Kidney epithelial cell (primary cell): ENCODE data around the gene TFDP2. TPM values are rescaled to one million over a fixed set of nuclear protein-coding genes. Genes with fewer than 3 reads are reported as not detected.

Source experiments
- DNase-seq: peaks from one replicate; pipeline ENCODE4 v3.0.0-alpha.2; 2010; ENCODE audit warnings: low read depth
- H3K27me3 ChIP-seq: 2 replicates; pipeline ENCODE4 v1.6.0; 2011; ENCODE audit warnings: low read length; ENCODE audit not compliant: control insufficient read depth, insufficient read depth
- H3K36me3 ChIP-seq: 2 replicates; pipeline ENCODE4 v1.5.1; 2011; ENCODE audit warnings: low read length; ENCODE audit not compliant: control insufficient read depth, insufficient read depth
- H3K4me3 ChIP-seq: 2 replicates; pipeline ENCODE4 v1.5.1; 2011; ENCODE audit warnings: low read depth, mild to moderate bottlenecking, control low read depth, low read length
- total RNA-seq: library from RNA; depleted of rRNA; stranded (reverse); fragments of >200 nt; gene quantifications from 2 replicates; pipeline ENCODE4 v1.2.3, GENCODE V29; 2015
- TF ChIP-seq, protein P1 (sequence below): IDR thresholded peaks from 2 replicates; pipeline ENCODE4 v1.5.1; 2011; ENCODE audit warnings: mild to moderate bottlenecking, moderate library complexity, low read length, control low read depth, inconsistent platforms; ENCODE audit not compliant: insufficient read depth, poor library complexity, severe bottlenecking

TFDP2 gene
- total RNA-seq, 1 donor from 2014 or later: 48.0 TPM

DNA sequence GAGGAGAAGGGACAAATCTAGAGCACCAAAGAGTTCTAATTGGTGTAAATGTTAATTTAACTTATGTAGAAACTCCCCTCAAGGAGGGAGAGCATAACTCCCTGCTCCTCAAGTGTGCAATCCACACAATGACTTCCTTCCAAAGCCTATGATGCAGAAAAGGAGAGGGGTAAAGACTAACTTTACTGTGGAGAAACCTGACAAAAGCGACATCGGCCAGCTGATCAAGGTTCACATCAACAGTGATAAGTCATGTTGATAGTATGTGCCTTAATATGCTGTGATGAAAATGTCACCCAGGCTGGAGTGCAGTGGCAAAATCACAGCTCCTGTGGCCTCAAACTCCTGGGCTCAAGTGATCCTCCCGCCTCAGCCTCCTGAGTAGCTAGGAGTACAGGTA is 76.5 kb downstream of the TFDP2 start:
- Histone ChIP-seq H3K27me3 (no peaks in the 10 kb centered on the region), H3K36me3 (no peaks in the 10 kb centered on the region), H3K4me3 (no peak overlapping the region)
- TF ChIP-seq, protein P1, sequence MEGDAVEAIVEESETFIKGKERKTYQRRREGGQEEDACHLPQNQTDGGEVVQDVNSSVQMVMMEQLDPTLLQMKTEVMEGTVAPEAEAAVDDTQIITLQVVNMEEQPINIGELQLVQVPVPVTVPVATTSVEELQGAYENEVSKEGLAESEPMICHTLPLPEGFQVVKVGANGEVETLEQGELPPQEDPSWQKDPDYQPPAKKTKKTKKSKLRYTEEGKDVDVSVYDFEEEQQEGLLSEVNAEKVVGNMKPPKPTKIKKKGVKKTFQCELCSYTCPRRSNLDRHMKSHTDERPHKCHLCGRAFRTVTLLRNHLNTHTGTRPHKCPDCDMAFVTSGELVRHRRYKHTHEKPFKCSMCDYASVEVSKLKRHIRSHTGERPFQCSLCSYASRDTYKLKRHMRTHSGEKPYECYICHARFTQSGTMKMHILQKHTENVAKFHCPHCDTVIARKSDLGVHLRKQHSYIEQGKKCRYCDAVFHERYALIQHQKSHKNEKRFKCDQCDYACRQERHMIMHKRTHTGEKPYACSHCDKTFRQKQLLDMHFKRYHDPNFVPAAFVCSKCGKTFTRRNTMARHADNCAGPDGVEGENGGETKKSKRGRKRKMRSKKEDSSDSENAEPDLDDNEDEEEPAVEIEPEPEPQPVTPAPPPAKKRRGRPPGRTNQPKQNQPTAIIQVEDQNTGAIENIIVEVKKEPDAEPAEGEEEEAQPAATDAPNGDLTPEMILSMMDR: no peak
- no peak for DNase-seq

DNA sequence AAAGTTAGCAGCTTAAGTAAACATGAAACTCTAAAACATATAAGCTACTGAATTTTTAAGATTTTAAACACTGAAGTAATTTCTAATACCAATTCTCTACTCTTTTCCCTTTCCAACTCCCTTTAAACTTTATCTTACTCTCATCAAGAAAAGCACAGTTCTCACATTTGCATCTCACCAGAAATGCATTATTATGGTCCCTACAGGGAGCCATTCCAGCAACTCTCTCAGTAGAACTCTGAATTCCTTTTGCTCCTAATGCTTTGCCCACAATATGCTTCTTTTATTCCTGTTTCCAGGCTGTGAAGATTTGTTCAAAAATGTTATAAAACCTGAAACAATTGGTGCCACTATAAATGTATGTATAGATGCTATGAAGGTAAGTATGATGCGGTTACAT is 83.4 kb downstream of the TFDP2 start:
- Histone ChIP-seq H3K4me3 (no peak overlapping the region), H3K27me3 (no peaks in the 10 kb centered on the region), H3K36me3 (no peaks in the 10 kb centered on the region)
- TF ChIP-seq, protein P1: no peak
- DNase-seq: no peak

- no peak for DNase-seq
- Histone ChIP-seq H3K4me3 (no peak overlapping the region), H3K36me3 (no peaks in the 10 kb centered on the region), H3K27me3 (no peaks in the 10 kb centered on the region)
- TF ChIP-seq, protein P1: no peak
Observed at GRCh38 chr3:142065344-142065743, 84.0 kb downstream of the TFDP2 start.

DNA sequence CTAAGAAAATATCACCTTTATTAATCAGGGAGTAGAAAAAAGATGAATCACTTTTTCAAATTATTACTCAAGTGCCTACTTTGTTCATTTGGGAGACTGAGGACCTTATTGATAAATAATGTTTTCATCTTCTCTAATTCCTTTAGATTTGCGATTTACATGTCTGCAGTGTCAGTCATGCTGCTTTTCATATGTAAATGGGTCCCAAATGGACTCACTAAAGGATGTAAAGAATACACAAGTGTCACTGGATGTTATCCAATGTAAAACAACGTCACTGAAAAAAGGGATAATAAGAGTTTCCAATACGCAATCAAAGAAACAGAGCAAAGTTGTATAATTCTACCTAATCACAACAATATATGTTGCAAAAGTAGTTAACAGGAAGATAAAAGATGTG is 84.9 kb downstream of the TFDP2 start:
- H3K36me3 ChIP-seq: no peaks in the 10 kb centered on the region

DNA sequence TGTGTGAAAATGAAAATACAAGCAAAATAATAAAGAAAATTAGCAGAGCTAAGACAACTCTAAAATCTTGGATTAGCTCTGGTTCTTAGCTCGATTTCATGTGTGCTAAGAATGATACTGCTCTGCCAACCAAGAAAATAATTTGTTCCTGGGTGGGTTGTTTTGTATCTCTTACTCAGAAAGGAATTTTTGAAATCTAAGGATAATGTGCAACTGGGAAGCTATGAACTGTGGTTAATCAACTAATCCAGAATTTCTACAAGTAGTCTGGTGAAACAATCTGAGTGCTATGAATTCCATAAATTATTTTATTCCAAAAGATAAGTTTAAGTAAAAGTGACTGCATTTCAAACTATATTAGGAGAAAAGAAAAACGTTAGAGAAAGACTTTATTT is 92.0 kb downstream of the TFDP2 start:
- H3K36me3 ChIP-seq: no peaks in the 10 kb centered on the region
- H3K4me3 ChIP-seq: no peak overlapping the region
- H3K27me3 ChIP-seq: no peaks in the 10 kb centered on the region
- TF ChIP-seq, protein P1: no peak
- no peak for DNase-seq

More for the DNA sequence above, 84.9 kb downstream of the TFDP2 start:
- TF ChIP-seq, protein P1: no peak
- no peak for DNase-seq
- no peak overlapping the region for H3K4me3 ChIP-seq
- no peaks in the 10 kb centered on the region for H3K27me3 ChIP-seq

DNA sequence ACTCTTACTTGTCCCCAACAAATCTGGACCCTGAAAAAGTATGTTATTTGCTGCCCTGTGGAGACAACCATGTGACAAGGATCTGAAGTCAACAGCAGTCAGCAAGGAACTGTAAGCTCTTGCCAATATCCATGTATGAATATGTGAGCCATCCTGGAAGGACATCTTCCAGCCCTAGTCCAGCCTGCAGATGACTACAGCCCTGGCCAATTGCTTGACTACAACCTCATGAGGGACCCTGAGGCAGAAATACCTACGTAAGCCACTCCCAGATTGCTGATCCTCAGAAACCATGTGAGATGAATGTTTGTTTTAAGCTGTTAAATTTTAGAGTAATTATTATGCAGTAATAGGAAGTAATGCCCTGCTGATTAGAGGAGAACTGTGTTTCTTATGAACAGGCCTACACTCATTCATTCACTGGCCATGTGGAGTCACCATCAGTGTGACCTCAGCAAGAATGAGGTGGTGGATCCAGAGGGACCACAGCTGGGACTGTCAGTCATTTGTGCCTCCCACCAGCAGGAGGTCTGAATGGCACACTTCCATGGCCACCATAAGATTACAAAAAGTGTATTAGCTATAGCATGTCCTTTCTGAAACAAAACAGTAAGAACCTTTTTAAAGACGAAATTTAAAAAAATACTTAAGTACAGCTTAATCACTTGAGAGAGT is 92.6 kb downstream of the TFDP2 start:
- DNase-seq: no peak
- Histone ChIP-seq H3K36me3 (no peaks in the 10 kb centered on the region), H3K4me3 (no peak overlapping the region), H3K27me3 (no peaks in the 10 kb centered on the region)
- TF ChIP-seq, protein P1: no peak
